Activated CD8-positive, alpha-beta memory T cell treated with anti-CD3 and anti-CD28 coated beads, Interleukin-2, amount 50 U/mL, for 48 hours (primary cell): ENCODE data around the gene HTRA3.
"Not testable (repeated sequence)": the region's sequence is repeated elsewhere in the genome, so short reads cannot be mapped to it uniquely, and the experiment has no call there.

Experiments
- DNase-seq: peaks from one replicate; pipeline ENCODE4 v3.0.0-alpha.2; 2020

Gene HTRA3

GRCh38 chr4:8332038-8332857, 62.7 kb downstream of the HTRA3 start:
- no peak for DNase-seq

DNA sequence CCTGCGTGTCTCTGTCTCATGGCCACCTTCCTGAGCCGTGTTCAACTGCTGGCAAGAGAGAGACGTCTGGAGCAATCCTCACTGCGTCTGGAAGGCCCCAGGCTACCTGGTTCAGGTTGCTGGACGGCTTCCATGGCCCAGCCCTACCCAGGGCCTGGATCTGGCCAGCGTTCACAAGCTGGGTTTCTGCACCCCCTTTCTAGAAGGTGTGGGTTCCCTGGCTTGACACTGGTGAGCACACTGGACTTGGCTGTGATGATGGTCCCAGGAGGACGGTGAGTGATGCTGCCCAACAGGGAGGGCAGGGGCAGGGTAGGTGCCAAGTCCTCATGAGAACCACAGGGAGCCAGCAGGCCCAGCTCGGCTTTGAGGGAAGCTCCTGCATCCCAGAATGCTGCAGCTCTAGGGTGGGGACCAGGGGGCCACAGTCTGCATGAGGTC, 63.4 kb downstream of the HTRA3 start:
- no peak for DNase-seq

DNA sequence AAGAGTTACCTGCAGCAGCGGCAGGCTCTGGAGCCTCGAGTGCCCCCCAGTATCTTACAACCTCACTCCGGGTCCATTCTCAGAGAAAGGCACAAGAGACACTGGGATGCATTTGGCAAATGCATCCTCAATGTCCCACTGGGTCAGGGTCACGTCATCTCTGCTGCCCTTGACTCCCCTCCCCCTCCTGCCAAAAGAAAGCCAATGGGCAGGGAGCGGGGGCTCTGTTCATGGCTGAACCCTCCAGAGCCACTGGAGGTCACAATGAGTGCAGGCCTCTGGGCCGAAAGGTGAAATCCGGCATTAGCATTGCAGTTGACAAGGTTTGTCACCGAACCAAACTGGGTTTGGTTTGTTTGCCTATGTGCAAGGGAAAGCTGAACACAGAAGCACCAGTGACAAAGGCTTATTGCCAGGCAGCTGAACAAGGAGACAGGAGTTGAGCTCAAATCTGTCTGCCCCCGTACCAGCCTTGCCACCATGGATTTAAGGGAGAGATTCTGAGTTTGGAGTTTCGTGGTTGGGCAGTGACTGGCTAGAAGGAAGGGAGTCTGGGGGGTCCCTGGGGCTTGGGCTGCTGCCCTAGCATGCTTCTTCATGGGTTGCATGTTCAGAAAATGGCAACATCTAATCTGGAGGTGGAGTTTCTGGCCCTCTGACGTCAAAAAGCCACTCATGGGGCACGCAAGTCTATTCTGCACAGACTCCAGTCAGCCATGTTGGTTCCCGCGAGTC, 64.3 kb downstream of the HTRA3 start:
- DNase-seq = no peak

GRCh38 chr4:8334786-8335460, 65.4 kb downstream of the HTRA3 start:
- no peak for DNase-seq

DNA sequence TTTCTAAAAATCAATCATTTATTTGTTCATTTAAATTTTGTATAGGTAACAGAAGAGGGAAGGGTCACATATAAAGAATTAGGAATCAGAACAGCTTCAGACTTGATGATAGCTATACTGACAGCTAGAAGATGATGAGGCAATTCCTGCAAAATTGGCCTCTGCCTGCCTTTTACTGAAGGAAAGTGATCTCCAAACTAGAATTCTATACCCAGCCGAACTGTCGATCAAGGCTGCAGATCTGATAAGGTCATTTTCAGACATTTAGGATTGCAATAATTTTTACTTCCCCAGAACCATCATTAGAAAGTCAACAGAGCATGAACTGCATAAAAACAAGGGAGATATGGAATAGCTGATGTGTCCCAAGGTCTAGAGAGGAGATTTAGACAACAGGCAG, 66.3 kb downstream of the HTRA3 start:
- DNase-seq = no peak

- no peak for DNase-seq
Measured at GRCh38 chr4:8336412-8337075, 67.0 kb downstream of the HTRA3 start.

DNA sequence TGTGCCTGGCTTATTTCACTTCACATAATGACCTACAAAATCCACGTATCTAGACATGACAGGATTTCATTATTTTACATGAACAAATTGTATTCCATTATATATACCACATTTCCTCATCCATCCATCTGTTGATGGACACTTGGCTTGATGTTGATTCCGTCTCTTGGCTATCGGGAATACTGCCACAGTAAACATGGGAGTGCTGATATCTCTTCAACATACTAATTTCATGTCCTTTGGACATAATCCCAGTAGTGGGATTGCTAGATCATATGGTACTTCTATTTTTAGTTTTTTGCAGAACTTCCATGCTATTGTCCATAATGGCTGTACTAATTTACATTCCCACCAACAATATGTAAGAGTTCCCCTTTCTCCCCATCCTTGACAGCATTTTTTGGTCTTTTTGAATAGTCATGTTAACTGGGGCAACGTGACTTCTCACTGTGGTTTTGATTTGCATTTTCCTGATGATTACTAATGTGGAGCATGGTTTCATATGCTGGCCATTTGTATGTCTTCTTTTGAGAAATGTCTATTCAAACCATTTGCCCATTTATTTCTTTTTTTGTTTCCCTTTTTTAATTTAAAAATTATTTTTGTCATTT, 68.9 kb downstream of the HTRA3 start:
- no peak for DNase-seq

DNA sequence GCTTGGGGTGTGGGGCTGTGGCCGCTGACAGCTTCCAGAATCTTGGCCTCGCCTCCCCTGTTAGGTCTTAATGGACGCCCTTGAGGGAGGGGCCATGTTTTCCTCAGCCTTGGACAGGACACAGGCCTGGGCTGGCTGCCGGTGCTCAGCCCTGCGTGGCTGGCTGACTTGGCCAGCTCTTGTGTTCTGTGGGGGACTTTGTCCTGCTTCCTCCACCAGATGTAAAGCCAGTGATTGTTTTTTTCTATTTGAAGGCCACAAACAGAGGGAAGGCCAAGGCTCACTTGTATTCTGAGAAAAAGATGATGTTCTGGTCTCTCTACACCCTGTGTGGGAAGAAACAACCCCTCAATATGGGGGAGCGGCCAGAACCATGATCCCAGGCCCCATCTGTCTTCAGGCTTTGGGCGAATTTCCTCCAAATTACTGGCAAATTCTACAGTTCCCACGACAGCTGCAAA, 71.3 kb downstream of the HTRA3 start:
- DNase-seq = no peak

GRCh38 chr4:8341281-8341680, 71.7 kb downstream of the HTRA3 start:
- DNase-seq = not testable (repeated sequence)

DNA sequence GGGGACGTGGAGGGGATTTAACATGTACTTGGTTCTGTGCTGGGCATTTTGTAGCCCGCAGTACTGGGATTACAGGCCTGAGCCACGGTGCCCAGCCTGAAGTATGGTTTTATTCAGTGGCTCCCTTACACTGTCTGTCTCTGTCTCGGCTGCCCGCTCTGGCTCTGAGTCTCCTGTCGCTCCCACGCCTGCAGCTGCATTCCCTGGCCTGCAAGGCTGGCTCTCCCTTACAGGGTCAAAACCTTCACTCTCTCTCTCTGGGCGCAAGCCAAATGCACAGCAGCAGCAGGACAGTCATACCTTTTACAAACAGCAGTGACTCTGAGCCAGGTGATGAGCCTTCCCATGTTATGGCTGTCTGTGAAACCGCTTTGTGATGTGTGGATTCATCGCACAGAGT, 72.1 kb downstream of the HTRA3 start:
- no peak for DNase-seq

GRCh38 chr4:8342651-8343261, 73.2 kb downstream of the HTRA3 start:
- no peak for DNase-seq

- no peak for DNase-seq
Measured at GRCh38 chr4:8343262-8343966, 73.9 kb downstream of the HTRA3 start.

GRCh38 chr4:8343967-8344331, 74.4 kb downstream of the HTRA3 start:
- DNase-seq = no peak

- no peak for DNase-seq
Measured at GRCh38 chr4:8344377-8344776, 74.8 kb downstream of the HTRA3 start.

- no peak for DNase-seq
Measured at GRCh38 chr4:8345053-8345945, 75.7 kb downstream of the HTRA3 start.

DNA sequence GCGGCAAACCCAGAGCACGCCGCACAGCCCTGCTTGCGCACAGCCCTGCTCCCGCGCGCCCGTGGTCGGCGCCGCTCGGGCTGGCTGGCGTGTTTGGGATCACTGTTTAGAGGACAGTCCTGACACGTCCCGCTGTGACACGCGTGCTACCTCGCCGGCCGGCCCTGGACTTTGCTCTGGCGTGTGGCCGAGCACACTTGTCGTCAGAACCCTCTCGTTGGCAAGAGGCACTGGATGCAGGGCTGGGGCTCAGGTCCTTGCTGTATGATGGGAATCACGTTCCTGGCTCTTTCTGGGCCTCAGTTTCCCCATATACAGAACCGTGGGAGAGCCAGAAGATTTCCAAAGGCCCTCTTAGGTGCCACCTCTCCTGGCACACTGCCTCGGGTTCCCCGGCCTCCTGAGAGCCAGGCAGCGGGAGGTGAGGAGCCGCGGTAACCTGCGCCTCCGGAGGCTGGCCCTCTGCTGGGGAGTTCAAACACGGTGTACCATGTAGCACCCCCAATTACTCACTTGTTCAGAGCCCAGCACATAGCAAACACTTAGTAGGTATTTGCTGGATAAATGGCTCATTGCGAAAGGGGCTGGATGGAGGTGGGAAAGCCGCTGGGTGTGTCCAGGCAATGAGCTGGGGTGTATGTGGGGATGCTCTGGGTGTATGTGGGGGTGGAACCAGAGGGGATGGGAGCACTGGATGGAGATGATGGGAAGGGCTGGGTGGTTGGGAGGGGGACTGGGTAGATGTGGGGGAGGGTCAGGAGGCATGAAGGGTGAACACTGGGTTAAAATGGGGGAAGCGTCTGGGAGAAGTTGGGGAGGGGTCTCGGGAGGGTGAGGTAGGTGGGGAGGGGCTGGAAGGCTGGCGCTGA, 76.6 kb downstream of the HTRA3 start:
- DNase-seq = no peak

DNA sequence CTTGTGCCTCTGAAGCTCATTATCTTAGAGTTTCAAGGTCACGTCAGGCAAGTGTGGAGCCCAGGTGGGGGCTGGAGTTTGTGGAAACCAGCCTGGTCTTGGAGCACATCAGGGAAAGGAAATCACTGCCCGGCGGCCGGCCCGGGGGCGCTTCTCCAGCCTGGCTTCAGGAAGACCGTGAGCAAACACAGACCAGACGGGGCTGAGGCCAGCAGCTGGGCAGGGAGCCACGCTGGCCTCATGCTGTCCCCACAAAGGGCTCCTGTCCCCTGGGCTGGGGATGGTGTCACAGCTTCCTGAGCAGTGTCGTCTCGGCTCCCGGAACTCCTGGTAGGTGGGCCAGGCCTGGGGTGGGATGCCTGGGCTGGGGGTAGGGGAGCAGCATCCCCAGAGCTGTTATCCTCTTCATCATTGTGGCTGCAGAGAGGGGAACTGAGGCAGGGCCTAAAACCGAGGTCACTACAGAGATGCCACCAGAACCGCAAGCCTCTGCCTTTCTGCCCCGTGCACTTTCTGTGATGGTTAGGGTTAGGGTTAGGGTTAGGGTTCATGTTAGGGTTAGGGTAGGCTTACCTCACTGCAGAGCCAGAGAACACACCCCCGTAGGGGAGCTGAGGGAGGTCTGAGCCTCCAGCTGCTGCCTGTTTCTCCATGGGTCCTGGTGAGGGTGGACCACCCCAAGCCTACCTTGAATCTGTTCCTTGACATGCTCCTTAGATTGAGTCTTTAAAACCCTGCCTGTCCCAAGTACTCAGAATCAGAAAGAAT, 77.5 kb downstream of the HTRA3 start:
- DNase-seq = no peak

GRCh38 chr4:8347660-8348059, 78.1 kb downstream of the HTRA3 start:
- DNase-seq = no peak

DNA sequence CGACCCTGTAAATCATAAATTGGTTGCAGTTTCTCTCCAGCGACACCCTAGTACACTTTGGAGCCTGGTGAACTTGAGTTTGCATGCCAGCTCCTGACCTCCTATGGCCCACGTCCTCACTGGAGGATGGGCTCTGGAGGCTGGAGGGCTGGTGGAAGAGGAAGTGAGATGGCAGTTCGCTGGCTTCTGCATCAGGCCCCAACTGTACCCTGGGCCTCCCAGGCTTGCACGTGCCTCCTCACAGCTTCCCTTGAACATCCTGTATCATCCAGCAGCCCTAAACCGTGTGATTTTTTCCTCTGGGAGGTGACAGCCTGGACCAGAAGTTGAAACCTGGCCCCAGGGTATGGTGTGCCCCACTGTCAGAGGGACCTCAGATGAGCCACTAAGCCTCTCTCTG, 78.5 kb downstream of the HTRA3 start:
- DNase-seq = no peak
